K562 (cell line): ENCODE data around the gene AQP11. TPM values are rescaled to one million over a fixed set of nuclear protein-coding genes. Genes with fewer than 3 reads are reported as not detected.

Experiments
- ATAC-seq: fragments of 200-7000 bp; cut with Tn5 transposase; 3 replicates; pipeline ENCODE4 v1.9.1; 2020; ENCODE audit warnings: moderate library complexity
- BruUV-seq: library from RNA; stranded (reverse); fragments of 400-500 nt; replicated peaks from 2 replicates; lab custom pipeline; 2021; lab: Mats Ljungman, UMichigan
- CTCF ChIA-PET: fragments of 300-600 bp; formaldehyde crosslinking; extraction: SDS; loops from one replicate; lab custom pipeline; 2021; ENCODE audit warnings: low intra/inter-chr PET ratio; lab: Yijun Ruan, JAX
- POLR2A ChIA-PET: fragments of 300-600, 350-650 bp; sonication (Branson Sonifier 250); formaldehyde crosslinking; extraction: SDS; loops from one replicate; lab custom pipeline; 2021; ENCODE audit warnings: antibody characterized with exemption, inconsistent platforms; lab: Yijun Ruan, JAX
- DNase-seq, 4 experiments: peaks; one replicate each; pipeline versions ENCODE4 v3.0.0 to v3.0.0-alpha.2; 2011 to 2018; ENCODE audit warnings: low spot score in 3 of 4, mixed read lengths in 3 of 4; ENCODE audit errors: extremely low read depth in 1 of 4
- FAIRE-seq: peaks from 2 replicates; lab custom pipeline; 2011; peaks lifted over from hg19 to GRCh38; lab: Jason Lieb, UNC
- H2AFZ ChIP-seq: 2 replicates; pipeline ENCODE4 v1.6.0; 2011; ENCODE audit warnings: low read depth, low read length, control low read depth, inconsistent platforms
- H3K27ac ChIP-seq: fragments of 200-600 bp; 3 replicates; pipeline ENCODE4 v1.8.0; 2011; ENCODE audit warnings: low read depth, mild to moderate bottlenecking, control low read depth, inconsistent platforms, low read length, moderate library complexity, mixed read lengths; ENCODE audit errors: extremely low read depth
- H3K27me3 ChIP-seq, 2 experiments: fragments of 300-600 bp in 1 of 2; 2 replicates in 1 of 2; 3 replicates in 1 of 2; pipeline versions ENCODE4 v1.6.0 to v1.8.0; 2011; ENCODE audit warnings: inconsistent platforms in 2 of 2, low read length in 2 of 2, mild to moderate bottlenecking in 1 of 2, mixed read lengths in 1 of 2, moderate library complexity in 1 of 2; ENCODE audit not compliant: control insufficient read depth in 2 of 2, insufficient read depth in 2 of 2
- H3K36me3 ChIP-seq: fragments of 300-600 bp; 3 replicates; pipeline ENCODE4 v1.8.0; 2011; ENCODE audit warnings: mild to moderate bottlenecking, low read length, inconsistent platforms; ENCODE audit not compliant: control insufficient read depth, insufficient read depth
- H3K4me1 ChIP-seq, 2 experiments: fragments of 200-600 bp in 1 of 2; replicated peaks in 1 of 2; 2 replicates in 1 of 2; 3 replicates in 1 of 2; pipeline versions ENCODE4 v1.5.1 to v1.8.0; 2011; ENCODE audit warnings: inconsistent platforms in 2 of 2, low read length in 2 of 2, mild to moderate bottlenecking in 1 of 2, mixed read lengths in 1 of 2, moderate library complexity in 1 of 2; ENCODE audit not compliant: control insufficient read depth in 2 of 2, insufficient read depth in 2 of 2
- H3K4me2 ChIP-seq: 2 replicates; pipeline ENCODE4 v1.6.1; 2011; ENCODE audit warnings: low read length, control low read depth, inconsistent platforms, mixed read lengths; ENCODE audit not compliant: insufficient read depth
- H3K4me3 ChIP-seq: fragments of 200-600 bp; sonication (generic), shearing (Covaris generic); 2 replicates; pipeline ENCODE4 v1.5.1; 2016; ENCODE audit warnings: control low read depth, inconsistent platforms
- H3K79me2 ChIP-seq: fragments of 200-600 bp; 3 replicates; pipeline ENCODE4 v1.8.0; 2011; ENCODE audit warnings: low read length, inconsistent platforms; ENCODE audit not compliant: control insufficient read depth, insufficient read depth
- H3K9ac ChIP-seq, 2 experiments: 2 replicates each; pipeline versions ENCODE4 v1.6.0 to v1.6.1; 2011; ENCODE audit warnings: low read depth in 2 of 2, low read length in 2 of 2, control low read depth in 1 of 2, inconsistent platforms in 1 of 2, mild to moderate bottlenecking in 1 of 2, mixed read lengths in 1 of 2; ENCODE audit not compliant: insufficient read depth in 1 of 2
- H3K9me1 ChIP-seq: one replicate; pipeline ENCODE4 v1.6.0; 2011; ENCODE audit warnings: inconsistent platforms, mild to moderate bottlenecking, low read length, moderate library complexity; ENCODE audit not compliant: control insufficient read depth, insufficient read depth
- H3K9me3 ChIP-seq: replicated peaks from 2 replicates; pipeline ENCODE4 v1.5.1; 2011; ENCODE audit warnings: low read depth, low read length, inconsistent platforms; ENCODE audit not compliant: control insufficient read depth, insufficient read depth
- H4K20me1 ChIP-seq: replicated peaks from 2 replicates; pipeline ENCODE4 v1.6.1; 2011; ENCODE audit warnings: low read length, inconsistent platforms, mixed read lengths; ENCODE audit not compliant: control insufficient read depth, insufficient read depth
- BRF2 ChIP-seq: IDR thresholded peaks from 3 replicates; pipeline ENCODE4 v1.6.1; 2011; ENCODE audit warnings: borderline replicate concordance, mild to moderate bottlenecking; ENCODE audit not compliant: insufficient read length, insufficient read depth
- CAMTA2 ChIP-seq: fragments of 250-450 bp; sonication (Bioruptor Pico); conservative IDR thresholded peaks from 2 replicates; pipeline ENCODE4 v1.5.1; 2022
- CLOCK ChIP-seq: fragments of 250-450 bp; sonication (Bioruptor Pico); IDR thresholded peaks from 2 replicates; pipeline ENCODE4 v1.4.0; 2020; ENCODE audit warnings: mild to moderate bottlenecking, moderate library complexity, borderline replicate concordance
- ELF1 ChIP-seq: fragments of 200-800 bp; sonication (Bioruptor generic); IDR thresholded peaks from 2 replicates; pipeline ENCODE4 v1.6.1; 2016; ENCODE audit warnings: missing genetic modification characterization, missing compliant biosample characterization
- ZNF23 ChIP-seq: fragments of 250-450 bp; sonication (Bioruptor Pico); IDR thresholded peaks from 2 replicates; pipeline ENCODE4 v1.4.0; 2020; ENCODE audit warnings: mild to moderate bottlenecking
- WGBS: fragments of 100-300 bp; shearing (Covaris generic); methylation state at CpG from one replicate; pipeline ENCODE4 v1.1.6; 2016; ENCODE audit warnings: low coverage, mixed read lengths; ENCODE audit not compliant: insufficient coverage; ENCODE audit errors: missing lambda C conversion rate; 5-methylcytosine and 5-hydroxymethylcytosine counted together
- in situ Hi-C: fragments of 300-500 bp; cut with MboI; formaldehyde crosslinking; loops from 4 replicates; pipeline ENCODE4 v1.15.0; 2018; ENCODE audit warnings: inconsistent platforms, mixed read lengths
- intact Hi-C: fragments of 100-400 bp; cut with micrococcal nuclease; formaldehyde crosslinking; loops from 2 replicates; pipeline ENCODE4 v1.14.2; 2022
- polyA plus RNA-seq, 8 experiments: library from polyadenylated mRNA; depleted of rRNA in 4 of 8; stranded (reverse) in 5 of 8; unstranded in 3 of 8; fragments of >200 nt; fragmentation: Nextera tagmentation in 2 of 8; fragmentation: Illumina TruSeq in 1 of 8; extraction: Ambion mirVana in 2 of 8; extraction: Trizol in 1 of 8; gene quantifications; 2 replicates each; pipeline versions ENCODE4 v1.2.1 to v1.2.3, GENCODE V29; 2011 to 2014; ENCODE audit warnings: inconsistent platforms in 1 of 8, missing spikeins in 1 of 8
- total RNA-seq, 7 experiments: library from RNA; depleted of rRNA in 6 of 7; stranded (reverse); fragments of >200 nt in 6 of 7; fragmentation: Illumina TruSeq in 2 of 7; extraction: Trizol in 2 of 7; gene quantifications; 2 replicates each; pipeline versions ENCODE4 v1.2.1 to v1.2.3, GENCODE V29; 2011 to 2021; ENCODE audit warnings: low replicate concordance in 1 of 7

Gene AQP11
- total and polyA plus RNA-seq, 9 of the 15 experiments (the other 6 are each of a cell fraction or from before 2014, with no cell fraction given), result 0.09 to 1.0 (median 0.36) TPM

- TF ChIP-seq ZNF23 (CRISPR knock-in tag) (no peak), CLOCK (CRISPR knock-in tag) (no peak), BRF2 (no peak), CAMTA2 (CRISPR knock-in tag) (no peak), ELF1 (tag) (no peak)
- H3K9me3 ChIP-seq, result no peaks in the 10 kb centered on the region; the same call in 1 of the 2 replicates
- no peak overlapping the region for H3K27ac ChIP-seq
- no peak for FAIRE-seq
- H3K79me2 ChIP-seq, result peaks cover 80% of the 10 kb centered on the region
- no peaks in the 10 kb centered on the region for H3K9me1 ChIP-seq
- H3K27me3 ChIP-seq, result no peaks in the 10 kb centered on the region
- in situ Hi-C loops, result no loop called here
- WGBS, result 90% methylated on average over 4 of the region's 4 CpGs
- H3K9ac ChIP-seq, result no peak overlapping the region
- H3K4me2 ChIP-seq, result no peak overlapping the region
- H3K4me3 ChIP-seq, result no peak overlapping the region
- TSS peak; percentile 1 for BruUV-seq
- H3K36me3 ChIP-seq, result peaks cover 81% of the 10 kb centered on the region
- H2AFZ ChIP-seq, result no peak overlapping the region
- intact Hi-C loops, result no loop called here
- ATAC-seq, result no peak
- H3K4me1 ChIP-seq, result peaks cover 4 to 12% of the 10 kb centered on the region in 2 experiments; a peak in 4 of 5 replicates
- H4K20me1 ChIP-seq, result 0 out of 2 replicates have a peak, but pooled peaks cover 5% of the 10 kb centered on the region
- no peak for DNase-seq
- ChIA-PET CTCF (no interaction called here), POLR2A (interaction anchor here (1.1 kb wide), 1 partner anchor 8 kb away, joined by 3 read pairs; no protein-coding TSS in a partner anchor)
Observed at GRCh38 chr11:77630157-77630710, 40.5 kb downstream of the AQP11 start.
